Neuronal stem cell (in vitro differentiated cells): ENCODE data around the gene DCUN1D2.

ENCODE experiments used
- DNase-seq: peaks from one replicate; pipeline ENCODE4 v3.0.0-alpha.2; 2013; ENCODE audit warnings: low spot score
- H2AFZ ChIP-seq: one replicate; pipeline ENCODE4 v1.6.1; 2013; ENCODE audit warnings: mild to moderate bottlenecking, low read length, inconsistent platforms
- H2AK5ac ChIP-seq: 2 replicates; pipeline ENCODE4 v1.6.1; 2013; ENCODE audit warnings: low read depth, mild to moderate bottlenecking, inconsistent platforms, low read length, moderate library complexity, mixed read lengths
- H2BK120ac ChIP-seq: 2 replicates; pipeline ENCODE4 v1.6.1; 2013; ENCODE audit warnings: low read depth, mild to moderate bottlenecking, inconsistent platforms, low read length, moderate library complexity, mixed read lengths
- H2BK12ac ChIP-seq: one replicate; pipeline ENCODE4 v1.6.1; 2013; ENCODE audit warnings: low read length, inconsistent platforms
- H2BK15ac ChIP-seq: 2 replicates; pipeline ENCODE4 v1.6.1; 2013; ENCODE audit warnings: mild to moderate bottlenecking, low read length, inconsistent platforms, mixed read lengths
- H2BK5ac ChIP-seq: one replicate; pipeline ENCODE4 v1.6.1; 2013; ENCODE audit warnings: inconsistent platforms, mild to moderate bottlenecking, low read length, moderate library complexity
- H3K14ac ChIP-seq: one replicate; pipeline ENCODE4 v1.6.1; 2013; ENCODE audit warnings: low read length, inconsistent platforms
- H3K18ac ChIP-seq: 2 replicates; pipeline ENCODE4 v1.6.1; 2013; ENCODE audit warnings: low read length, inconsistent platforms
- H3K23ac ChIP-seq: 2 replicates; pipeline ENCODE4 v1.6.1; 2013; ENCODE audit warnings: low read depth, mild to moderate bottlenecking, mixed read lengths, low read length, inconsistent platforms; ENCODE audit not compliant: poor library complexity
- H3K27ac ChIP-seq: replicated peaks from 3 replicates; pipeline ENCODE4 v1.5.1; 2013; ENCODE audit warnings: low read length, inconsistent platforms
- H3K27me3 ChIP-seq, 3 experiments: 2 replicates each; pipeline ENCODE4 v1.6.1; 2013; ENCODE audit warnings: low read length in 3 of 3, mild to moderate bottlenecking in 2 of 3, inconsistent platforms in 1 of 3, low read depth in 1 of 3, mixed read lengths in 1 of 3, moderate library complexity in 1 of 3; ENCODE audit not compliant: control insufficient read depth in 3 of 3, insufficient read depth in 3 of 3
- H3K36me3 ChIP-seq, 2 donors: replicated peaks in 1 of 2; 2 replicates each; pipeline ENCODE4 v1.6.1; 2013; ENCODE audit warnings: low read length in 2 of 2; ENCODE audit not compliant: control insufficient read depth in 2 of 2, insufficient read depth in 2 of 2
- H3K4ac ChIP-seq: 2 replicates; pipeline ENCODE4 v1.6.1; 2013; ENCODE audit warnings: inconsistent platforms, mild to moderate bottlenecking, low read length, moderate library complexity
- H3K4me1 ChIP-seq, 2 donors: 1 replicate in 1 of 2; 2 replicates in 1 of 2; pipeline ENCODE4 v1.6.1; 2013; ENCODE audit warnings: low read length in 2 of 2, low read depth in 1 of 2; ENCODE audit not compliant: control insufficient read depth in 2 of 2, insufficient read depth in 1 of 2
- H3K4me2 ChIP-seq: one replicate; pipeline ENCODE4 v1.6.1; 2013; ENCODE audit warnings: mild to moderate bottlenecking, low read length, inconsistent platforms; ENCODE audit not compliant: insufficient read depth, poor library complexity, severe bottlenecking
- H3K4me3 ChIP-seq, 2 donors: 2 replicates each; pipeline ENCODE4 v1.5.1; 2013; ENCODE audit warnings: low read length in 2 of 2, mild to moderate bottlenecking in 2 of 2, inconsistent platforms in 1 of 2, moderate library complexity in 1 of 2
- H3K79me1 ChIP-seq: one replicate; pipeline ENCODE4 v1.6.1; 2013; ENCODE audit warnings: low read depth, mild to moderate bottlenecking, inconsistent platforms, low read length, moderate library complexity
- H3K9ac ChIP-seq: one replicate; pipeline ENCODE4 v1.6.1; 2013; ENCODE audit warnings: mild to moderate bottlenecking, low read depth, low read length, inconsistent platforms; ENCODE audit not compliant: poor library complexity
- H3K9me3 ChIP-seq, 2 donors: replicated peaks in 1 of 2; 2 replicates each; pipeline versions ENCODE3 to v1.6.1; 2013; ENCODE audit warnings: low read length in 2 of 2, mild to moderate bottlenecking in 2 of 2, inconsistent platforms in 1 of 2, low read depth in 1 of 2, mixed read lengths in 1 of 2, moderate library complexity in 1 of 2; ENCODE audit not compliant: control insufficient read depth in 2 of 2, insufficient read depth in 1 of 2
- H4K8ac ChIP-seq: one replicate; pipeline ENCODE4 v1.6.1; 2013; ENCODE audit warnings: low read depth, mild to moderate bottlenecking, inconsistent platforms, low read length, moderate library complexity
- H4K91ac ChIP-seq: one replicate; pipeline ENCODE4 v1.6.1; 2013; ENCODE audit warnings: low read length, low read depth, mild to moderate bottlenecking, inconsistent platforms; ENCODE audit not compliant: poor library complexity
- WGBS, 2 donors: extraction: QIAGEN DNeasy Blood & Tissue Kit; methylation state at CpG; one replicate each; pipeline ENCODE4 v1.1.7; 2013; ENCODE audit warnings: missing lambda C conversion rate in 2 of 2, mixed read lengths in 1 of 2; ENCODE audit not compliant: insufficient read length in 2 of 2, insufficient replicate concordance in 1 of 2; ENCODE audit errors: extremely low coverage in 2 of 2; 5-methylcytosine and 5-hydroxymethylcytosine counted together

DCUN1D2 gene

DNA sequence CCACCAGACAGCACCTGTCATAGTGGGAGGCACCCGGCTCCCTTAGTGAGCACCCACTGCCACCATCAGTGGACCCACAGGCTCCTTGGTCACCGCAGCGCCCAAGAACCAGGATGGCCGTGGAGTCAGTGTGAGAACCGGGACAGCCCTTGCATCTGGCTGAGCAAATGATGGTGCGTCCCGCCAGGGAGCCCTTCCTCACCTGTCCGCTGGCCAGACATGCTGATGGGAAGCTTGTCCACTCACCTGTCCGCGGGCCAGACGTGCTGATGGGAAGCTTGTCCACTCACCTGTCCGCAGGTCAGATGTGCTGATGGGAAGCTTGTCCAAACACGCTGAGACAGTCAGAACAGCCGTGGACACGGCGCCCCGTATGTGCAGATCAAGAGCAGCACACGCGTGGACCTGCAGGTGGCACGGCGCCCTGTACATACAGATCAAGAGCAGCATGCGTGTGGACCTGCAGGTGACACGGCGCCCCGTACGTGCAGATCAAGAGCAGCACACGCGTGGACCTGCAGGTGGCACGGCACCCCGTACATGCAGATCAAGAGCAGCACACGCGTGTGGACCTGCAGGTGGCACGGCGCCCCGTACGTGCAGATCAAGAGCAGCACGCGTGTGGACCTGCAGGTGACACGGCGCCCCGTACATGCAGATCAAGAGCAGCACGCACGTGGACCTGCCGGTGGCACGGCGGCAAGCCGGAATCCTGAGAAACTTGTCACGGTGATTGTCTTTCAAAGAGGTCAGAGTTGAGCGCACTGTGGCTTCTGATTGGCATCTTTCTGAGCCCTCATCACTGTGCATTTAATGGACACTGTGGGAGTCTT, 40.7 kb upstream of the DCUN1D2 start:
- H3K4me1 ChIP-seq = peaks cover 0 to 17% of the 10 kb centered on the region in 2 donors
- WGBS, 2 donors = no CpG with 5 or more reads among the region's 49 CpGs
- no peak overlapping the region for H2BK120ac ChIP-seq
- no peaks in the 10 kb centered on the region for H3K27me3 ChIP-seq
- peaks cover 2% of the 10 kb centered on the region for H3K79me1 ChIP-seq
- H2BK5ac ChIP-seq = no peak overlapping the region
- H3K9ac ChIP-seq = peak overlapping the region; percentile 74
- H2AK5ac ChIP-seq = peak overlapping the region; percentile 77
- H3K4ac ChIP-seq = peak overlapping the region; percentile 45
- no peak overlapping the region for H3K4me3 ChIP-seq
- H3K4me2 ChIP-seq = no peak overlapping the region
- H3K27ac ChIP-seq = peak overlapping the region; percentile 46
- DNase-seq = no peak
- peak overlapping the region; percentile 77 for H3K18ac ChIP-seq
- peak overlapping the region; percentile 89 for H2BK12ac ChIP-seq
- peaks cover 23 to 76% of the 10 kb centered on the region in 2 donors for H3K36me3 ChIP-seq
- no peak overlapping the region for H2AFZ ChIP-seq
- H3K23ac ChIP-seq = peak overlapping the region; percentile 59
- peak overlapping the region; percentile 40 for H2BK15ac ChIP-seq
- H3K14ac ChIP-seq = peak overlapping the region; percentile 87
- H4K91ac ChIP-seq = peak overlapping the region; percentile 76
- H3K9me3 ChIP-seq = peaks cover 0 to 2% of the 10 kb centered on the region in 2 donors
- H4K8ac ChIP-seq = peak overlapping the region; percentile 94

GRCh38 chr13:113528813-113529180, 38.3 kb upstream of the DCUN1D2 start:
- Histone ChIP-seq H3K36me3 (peaks cover 33 to 83% of the 10 kb centered on the region in 2 donors), H3K14ac (no peak overlapping the region)
- WGBS, 2 donors = no CpG with 5 or more reads among the region's 10 CpGs

DNA sequence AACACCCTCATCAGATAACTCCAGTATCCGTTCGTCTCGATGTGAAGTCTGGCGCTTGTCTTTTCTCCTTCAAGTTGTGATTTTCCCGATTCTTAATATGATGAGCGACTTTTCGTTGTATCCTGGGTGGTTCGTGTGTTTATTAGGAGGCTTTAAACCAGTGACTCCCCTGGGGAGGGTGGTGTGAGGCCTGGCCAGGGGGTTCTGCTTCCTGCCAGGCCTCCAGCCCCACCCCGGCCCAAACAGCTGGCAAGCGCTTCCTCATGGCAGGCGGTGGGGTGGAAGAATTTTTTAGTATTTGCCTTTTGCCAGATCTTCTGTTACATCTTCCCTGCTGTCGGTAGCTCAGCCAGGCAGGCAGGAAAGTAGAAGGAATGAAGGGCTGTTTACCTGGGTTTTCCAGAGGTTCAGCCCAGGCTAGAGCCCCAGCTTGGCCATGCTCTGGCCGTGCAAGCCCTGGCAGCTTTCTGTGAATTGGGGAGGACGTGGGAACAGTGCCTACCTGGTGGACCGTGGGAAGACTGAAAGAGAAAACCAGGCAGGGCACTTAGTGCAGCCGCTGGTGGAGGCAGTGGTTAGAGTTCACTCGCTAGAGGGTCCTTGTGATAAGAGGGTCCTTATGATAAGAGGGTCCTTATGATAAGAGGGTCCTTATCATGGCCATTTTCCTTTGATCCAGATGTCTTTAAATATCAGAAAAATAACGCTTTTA, 37.7 kb upstream of the DCUN1D2 start:
- Histone ChIP-seq H3K27me3 (no peaks in the 10 kb centered on the region), H3K14ac (no peak overlapping the region), H4K91ac (no peak overlapping the region), H4K8ac (no peak overlapping the region), H3K79me1 (peaks cover 2% of the 10 kb centered on the region), H3K4ac (no peak overlapping the region), H3K23ac (no peak overlapping the region), H3K4me1 (peaks cover 0 to 17% of the 10 kb centered on the region in 2 donors), H3K9ac (no peak overlapping the region), H3K18ac (no peak overlapping the region), H3K4me2 (no peak overlapping the region), H2BK15ac (no peak overlapping the region), H2BK120ac (no peak overlapping the region), H3K36me3 (peaks cover 33 to 83% of the 10 kb centered on the region in 2 donors), H2BK5ac (no peak overlapping the region), H3K4me3 (no peak overlapping the region), H2BK12ac (no peak overlapping the region), H2AK5ac (no peak overlapping the region), H3K9me3 (peaks cover 2 to 11% of the 10 kb centered on the region in 2 donors), H3K27ac (no peak overlapping the region), H2AFZ (no peak overlapping the region)
- DNase-seq = no peak
- no CpG with 5 or more reads among the region's 18 CpGs for WGBS, 2 donors

More at GRCh38 chr13:113528813-113529180, 38.3 kb upstream of the DCUN1D2 start:
- H3K18ac ChIP-seq = no peak overlapping the region
- no peak overlapping the region for H3K4ac ChIP-seq
- H3K4me3 ChIP-seq = no peak overlapping the region
- H3K9me3 ChIP-seq = peaks cover 2 to 9% of the 10 kb centered on the region in 2 donors
- H2BK15ac ChIP-seq = no peak overlapping the region
- H2BK5ac ChIP-seq = no peak overlapping the region
- no peak overlapping the region for H3K9ac ChIP-seq
- peaks cover 0 to 17% of the 10 kb centered on the region in 2 donors for H3K4me1 ChIP-seq
- no peak overlapping the region for H2BK120ac ChIP-seq
- H2AK5ac ChIP-seq = no peak overlapping the region
- no peak overlapping the region for H3K4me2 ChIP-seq
- H3K79me1 ChIP-seq = peaks cover 2% of the 10 kb centered on the region
- no peak overlapping the region for H2AFZ ChIP-seq
- no peak overlapping the region for H4K8ac ChIP-seq
- no peak overlapping the region for H3K27ac ChIP-seq
- DNase-seq = no peak
- H3K27me3 ChIP-seq = no peaks in the 10 kb centered on the region
- no peak overlapping the region for H3K23ac ChIP-seq
- no peak overlapping the region for H2BK12ac ChIP-seq
- no peak overlapping the region for H4K91ac ChIP-seq
